HG03558 (cell line): Measurements from ENCODE around the gene MACROD2.
A peak's percentile ranks its signal among the peaks of the same experiment; 100 is the strongest.
"Not testable (repeated sequence)": the region's sequence is repeated elsewhere in the genome, so short reads cannot be mapped to it uniquely, and the experiment has no call there.

ENCODE experiments used
- ATAC-seq: cut with Tn5 transposase; IDR thresholded peaks from one replicate; pipeline ENCODE4 v1.9.1; 2021; ENCODE audit warnings: moderate number of reproducible peaks; ENCODE audit not compliant: unreplicated experiment; ENCODE audit errors: extremely low read depth

The MACROD2 gene

DNA sequence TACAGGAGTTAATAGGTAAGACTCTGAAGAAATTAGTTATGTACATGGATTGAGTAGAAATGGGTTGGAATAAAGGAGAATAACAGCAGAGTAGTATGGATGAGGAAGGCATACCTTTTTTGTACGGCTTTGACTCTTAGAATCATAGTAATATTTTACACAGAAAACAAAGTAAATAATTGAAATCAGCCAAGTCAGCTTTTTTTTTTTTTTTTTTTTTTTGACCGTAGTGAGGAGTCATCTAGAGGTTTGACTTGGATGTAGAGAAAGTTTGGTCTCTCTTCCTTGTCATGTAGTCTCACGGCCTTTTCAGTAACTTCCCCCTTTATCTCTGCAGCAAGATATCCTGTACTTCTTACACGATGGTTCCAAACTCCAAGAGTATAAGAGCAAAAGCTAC lies 183.2 kb downstream of the MACROD2 start:
- no peak for ATAC-seq

DNA sequence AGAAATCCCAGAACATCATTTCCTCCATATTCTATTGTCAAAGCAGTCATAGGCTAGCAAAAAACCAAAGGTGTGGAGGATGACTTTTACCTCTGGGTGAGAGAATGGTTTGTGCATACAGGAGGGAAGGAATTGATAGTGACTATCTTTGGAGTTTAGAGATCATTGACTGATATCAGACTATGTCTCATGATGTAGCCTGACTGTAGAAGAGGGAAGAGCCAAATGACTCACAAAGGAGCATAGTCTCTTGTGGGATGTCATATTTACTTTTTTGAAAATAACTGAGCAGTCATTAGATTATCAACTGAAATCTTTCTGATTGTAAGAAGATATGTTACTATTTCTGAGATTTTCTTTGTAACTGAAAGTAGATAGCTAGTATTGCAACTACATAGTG lies 183.6 kb downstream of the MACROD2 start:
- no peak for ATAC-seq

DNA sequence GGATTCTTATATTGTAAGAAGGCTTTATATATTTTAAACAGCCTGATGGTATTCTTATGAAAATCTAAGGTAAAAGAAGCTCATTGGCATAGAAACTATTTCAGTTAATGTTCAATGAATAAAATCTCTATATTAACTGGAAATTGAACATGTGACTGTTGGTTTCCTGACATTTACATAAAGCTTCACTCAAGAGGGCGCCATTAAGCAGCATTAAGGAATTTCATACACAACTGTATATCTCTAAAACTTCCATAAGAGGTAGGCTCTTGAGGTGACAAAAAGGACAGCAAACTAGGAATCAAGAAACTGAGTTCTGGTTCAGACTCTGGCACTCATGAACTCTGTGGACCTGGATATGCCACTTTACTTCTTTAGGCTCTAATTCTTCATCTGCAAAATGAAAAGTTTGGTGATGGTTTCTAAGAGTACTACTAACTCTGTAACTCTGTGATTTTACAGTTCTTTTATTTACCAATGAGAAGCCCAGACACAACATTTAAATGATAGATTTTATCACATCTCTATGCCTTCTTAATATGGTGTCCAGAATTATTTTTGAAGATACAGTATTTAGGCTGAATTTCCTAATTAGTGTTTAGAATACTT lies 194.6 kb downstream of the MACROD2 start:
- ATAC-seq: no peak

DNA sequence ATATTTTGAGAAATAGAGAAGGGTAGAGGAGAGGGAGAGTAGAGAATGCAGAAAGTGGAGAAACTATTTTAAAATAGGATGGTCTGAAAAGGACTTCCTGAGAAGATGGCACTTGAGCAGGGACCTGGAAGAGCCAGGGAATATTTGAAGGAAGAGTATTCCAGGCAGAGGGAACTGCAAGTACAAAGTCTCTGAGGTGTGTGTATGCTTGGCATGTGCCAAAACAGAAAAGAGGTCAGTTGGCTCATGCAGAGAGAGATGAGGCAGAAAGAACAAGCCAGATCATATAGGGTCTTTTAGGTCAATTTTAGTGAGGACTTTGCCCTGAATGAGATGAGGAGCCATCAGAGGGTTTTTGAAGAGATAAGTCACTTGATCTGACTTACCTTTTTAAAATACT lies 196.2 kb downstream of the MACROD2 start:
- ATAC-seq: no peak

DNA sequence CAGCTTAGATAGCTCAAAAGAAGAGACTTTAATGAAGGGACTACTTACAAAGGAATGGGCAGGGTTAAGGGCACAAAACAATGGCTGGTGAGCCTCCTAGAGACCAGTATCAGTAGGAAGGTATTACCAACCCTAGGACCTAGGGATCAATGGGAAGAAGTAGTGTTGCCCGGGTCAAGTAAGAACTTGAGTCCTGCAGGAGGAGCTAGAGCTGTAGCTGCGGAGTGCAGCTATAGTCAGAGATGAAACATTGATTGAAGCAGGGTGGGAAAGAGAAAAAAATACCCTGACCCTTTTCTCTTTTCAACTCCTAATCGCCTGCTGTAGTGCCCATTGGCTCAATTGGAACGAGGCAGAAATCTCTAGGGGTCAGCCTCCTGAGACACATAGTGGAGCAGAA lies 198.1 kb downstream of the MACROD2 start:
- ATAC-seq: no peak

DNA sequence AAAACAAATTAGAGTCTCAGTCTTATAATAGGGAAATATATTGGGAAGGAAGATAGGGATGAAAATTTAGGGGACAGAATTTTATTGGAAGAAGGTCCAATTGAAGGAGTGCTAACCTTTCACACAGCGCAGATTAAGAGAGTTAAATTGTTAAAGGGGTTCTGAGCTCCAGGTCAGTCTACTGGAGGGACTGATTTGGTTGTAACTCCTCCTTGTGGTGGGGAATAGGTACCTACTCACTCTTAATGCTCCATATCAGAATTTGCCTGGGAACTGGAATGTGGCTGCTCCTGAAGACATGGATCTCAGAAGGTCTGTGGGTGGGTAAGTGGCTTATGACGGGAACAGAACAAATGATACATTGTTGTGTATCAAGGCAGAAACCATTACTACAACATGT lies 198.6 kb downstream of the MACROD2 start:
- ATAC-seq: no peak

DNA sequence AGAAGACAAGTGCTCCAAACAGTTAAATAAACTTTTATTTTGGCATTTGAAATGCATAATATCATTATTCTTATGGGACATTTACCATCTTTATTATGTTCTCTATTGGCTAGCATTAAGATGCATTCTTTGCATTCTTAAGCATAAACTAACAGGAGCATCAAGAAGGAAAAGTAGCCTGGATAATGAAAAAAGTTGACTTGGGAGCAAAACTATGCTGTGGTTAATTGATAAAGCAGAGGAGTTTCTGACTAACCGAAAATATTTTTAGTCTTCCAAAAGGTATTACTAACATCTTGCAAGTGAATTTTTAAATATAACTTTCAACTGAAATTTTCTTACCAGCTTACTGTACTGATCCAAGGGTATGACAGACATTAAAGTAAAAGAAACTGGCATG lies 201.8 kb downstream of the MACROD2 start:
- ATAC-seq: no peak

DNA sequence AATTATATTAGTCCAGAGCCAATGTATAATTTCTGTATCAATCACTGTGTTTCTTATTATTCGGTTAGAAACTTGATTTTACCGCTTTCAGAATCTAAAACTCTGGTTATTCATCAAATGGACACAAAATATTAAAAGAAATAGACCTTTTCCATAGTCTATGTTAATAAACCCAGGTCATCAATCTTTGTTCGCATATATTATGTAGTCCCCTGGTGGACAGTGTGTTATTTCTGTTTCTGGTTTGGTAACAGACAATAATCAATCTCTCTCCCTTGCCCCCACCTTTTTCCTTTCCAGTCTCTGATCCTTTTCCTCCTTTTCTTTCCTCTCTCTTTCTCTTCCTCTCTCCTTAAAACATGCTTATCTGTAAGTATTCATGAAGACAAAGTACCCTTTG lies 203.1 kb downstream of the MACROD2 start:
- ATAC-seq: no peak

DNA sequence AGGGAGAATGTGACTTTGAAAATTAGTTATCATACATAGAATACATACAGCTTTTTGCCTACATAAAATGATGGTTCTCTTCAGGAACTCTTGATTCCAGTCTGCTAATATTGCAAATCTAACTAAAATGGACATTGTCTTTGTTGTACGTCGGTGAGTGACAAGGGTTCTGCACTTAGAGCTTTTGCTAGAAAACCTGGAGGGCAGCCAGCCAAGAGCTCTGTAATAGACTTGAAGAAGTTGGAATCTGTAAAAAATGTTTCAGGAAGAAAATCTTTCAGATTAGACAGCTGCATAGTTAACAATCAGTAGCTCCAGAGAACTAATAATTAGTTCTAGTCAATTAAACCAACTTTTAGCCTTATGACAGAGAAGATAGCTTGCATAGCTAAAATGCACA lies 203.8 kb downstream of the MACROD2 start:
- ATAC-seq: no peak

DNA sequence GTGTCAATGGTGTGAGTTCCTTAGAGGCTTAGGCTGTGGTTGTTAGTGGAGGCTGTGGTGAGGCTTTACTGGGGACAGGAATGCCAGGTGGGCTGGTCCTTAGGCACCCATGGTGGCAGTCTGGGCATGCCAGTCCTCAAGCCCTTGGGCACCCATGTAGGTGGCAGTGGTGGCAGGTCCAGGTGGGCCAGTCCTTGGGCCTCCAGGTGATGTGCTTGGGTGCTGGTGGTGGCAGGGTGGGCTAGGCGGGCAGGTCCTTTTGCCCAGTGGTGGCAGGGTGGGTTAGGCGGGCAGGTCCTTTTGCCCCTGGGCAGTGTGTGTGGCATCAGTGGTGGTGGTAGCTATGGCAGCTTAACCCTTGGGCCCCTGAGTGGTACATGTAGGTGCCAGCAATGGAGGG lies 208.3 kb downstream of the MACROD2 start:
- ATAC-seq: no peak

DNA sequence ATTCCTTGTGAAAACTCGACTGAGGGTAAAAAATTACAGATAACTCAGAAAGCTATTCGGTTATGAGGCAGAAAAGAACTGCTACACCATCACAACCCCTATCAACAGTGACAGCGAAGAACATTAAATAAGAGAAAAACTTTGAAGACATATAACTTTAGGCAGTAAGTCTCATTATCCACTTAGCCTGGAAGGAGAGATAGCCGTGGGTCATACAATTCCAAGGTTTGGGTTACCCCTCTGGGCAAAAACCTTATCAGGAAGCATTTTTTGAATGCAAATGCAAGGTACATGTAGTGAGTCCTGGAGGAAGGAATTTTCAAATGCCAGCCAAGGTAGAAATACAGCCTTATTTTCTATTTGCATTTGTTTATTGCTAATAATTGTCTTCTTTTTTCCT lies 212.3 kb downstream of the MACROD2 start:
- no peak for ATAC-seq

DNA sequence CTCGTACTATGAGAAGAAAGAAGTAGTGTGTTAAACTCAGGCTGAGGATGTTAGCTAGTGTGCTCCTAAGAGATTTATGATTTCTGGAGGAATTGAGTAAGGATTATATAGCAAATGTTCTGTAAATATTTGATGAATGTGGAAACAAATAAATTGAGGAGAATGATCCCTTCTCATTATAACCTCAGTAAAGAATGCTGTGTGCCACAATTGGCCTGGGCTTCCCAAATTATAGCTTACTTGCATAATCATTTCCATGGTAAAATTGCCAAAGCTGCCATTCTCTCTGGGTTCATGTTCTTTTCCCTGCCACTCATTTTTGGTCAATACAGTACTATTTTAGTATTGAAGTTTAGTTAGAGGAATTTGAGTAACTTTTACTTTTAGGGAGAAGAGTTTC lies 213.6 kb downstream of the MACROD2 start:
- ATAC-seq: no peak

DNA sequence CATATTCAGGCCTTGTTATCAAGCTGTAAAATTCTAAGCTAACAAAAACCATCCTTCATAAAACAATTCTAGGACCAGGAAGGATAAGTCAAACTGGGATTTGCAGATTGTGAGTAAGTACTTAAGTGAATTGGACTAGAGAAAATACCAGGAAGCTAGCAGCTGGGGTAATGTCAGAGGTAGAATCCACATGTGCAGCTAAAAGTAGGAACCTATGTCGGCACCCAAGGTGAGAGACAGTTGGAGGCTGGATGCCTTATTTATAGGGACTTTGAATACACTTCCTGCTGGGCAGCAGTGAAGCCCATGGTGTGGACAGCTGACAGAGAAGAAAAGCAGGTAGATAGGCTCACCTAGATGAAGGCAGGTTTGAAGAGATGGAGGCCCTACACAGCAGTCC lies 214.8 kb downstream of the MACROD2 start:
- no peak for ATAC-seq

DNA sequence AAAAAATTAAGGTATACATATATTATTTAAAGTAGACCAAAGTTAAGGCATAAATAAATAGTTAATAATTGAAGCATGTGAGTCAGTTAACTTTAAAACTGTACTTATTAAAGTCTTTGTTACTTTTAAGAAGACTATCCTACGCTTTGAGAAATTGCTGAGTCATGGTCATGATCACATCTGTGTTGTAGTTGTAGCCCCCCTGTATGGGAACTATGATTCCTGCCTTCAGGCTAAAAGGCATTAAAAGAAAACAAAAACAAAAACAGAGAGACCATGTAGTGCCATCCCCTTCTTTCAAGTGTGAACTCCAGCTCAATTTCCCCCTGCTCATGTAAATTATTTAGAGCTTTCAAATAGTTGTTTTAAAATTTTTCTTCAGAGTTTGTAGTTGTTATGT lies 218.7 kb downstream of the MACROD2 start:
- no peak for ATAC-seq

DNA sequence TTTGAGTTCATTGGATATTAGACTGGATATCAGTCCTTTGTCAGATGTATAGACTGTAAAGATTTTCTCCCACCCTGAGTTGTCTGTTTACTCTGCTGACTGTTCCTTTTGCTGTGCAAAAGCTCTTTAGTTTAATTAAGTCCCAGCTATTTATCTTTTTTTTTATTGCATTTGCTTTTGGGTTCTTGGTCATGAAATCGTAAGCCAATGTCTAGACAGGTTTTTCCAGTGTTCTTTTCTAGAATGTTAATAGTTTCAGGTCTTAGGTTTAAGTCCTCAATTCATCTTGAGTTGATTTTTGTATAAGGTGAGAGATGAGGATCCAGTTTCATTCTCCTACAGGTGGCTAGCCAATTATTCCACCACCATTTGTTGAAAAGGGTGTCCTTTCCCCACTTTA lies 220.6 kb downstream of the MACROD2 start:
- not testable (repeated sequence) for ATAC-seq

DNA sequence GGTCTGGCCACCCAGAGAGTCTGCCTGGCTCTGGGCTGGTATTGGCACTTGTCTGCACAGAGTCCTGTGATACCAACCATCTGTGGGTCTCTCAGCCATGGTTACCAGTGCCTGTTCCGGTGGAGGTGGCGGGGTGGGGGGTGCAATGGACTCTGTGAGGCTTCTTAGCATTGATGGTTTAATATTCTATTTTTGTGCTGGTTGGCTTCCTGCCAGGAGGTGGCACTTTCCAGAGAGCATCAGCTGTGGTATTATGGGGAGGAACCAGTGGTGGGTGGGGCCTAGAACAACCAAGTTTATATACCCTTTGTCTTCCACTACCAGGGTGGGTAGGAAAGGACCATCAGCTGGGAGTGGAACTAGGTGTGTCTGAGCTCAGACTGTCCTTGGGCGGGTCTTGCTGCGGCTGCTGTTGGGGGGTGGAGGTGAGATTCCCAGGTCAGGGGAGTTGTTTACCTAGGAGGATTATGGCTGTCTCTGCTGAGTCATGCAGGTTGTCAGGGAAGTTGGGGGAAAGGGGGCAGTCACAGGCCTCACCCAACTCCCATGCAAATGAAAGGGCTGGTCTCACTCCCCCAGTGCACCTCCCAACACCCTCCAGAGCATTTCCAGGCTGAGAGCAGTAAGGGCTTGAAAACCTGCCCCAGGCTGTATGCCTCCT lies 224.6 kb downstream of the MACROD2 start:
- ATAC-seq: no peak

DNA sequence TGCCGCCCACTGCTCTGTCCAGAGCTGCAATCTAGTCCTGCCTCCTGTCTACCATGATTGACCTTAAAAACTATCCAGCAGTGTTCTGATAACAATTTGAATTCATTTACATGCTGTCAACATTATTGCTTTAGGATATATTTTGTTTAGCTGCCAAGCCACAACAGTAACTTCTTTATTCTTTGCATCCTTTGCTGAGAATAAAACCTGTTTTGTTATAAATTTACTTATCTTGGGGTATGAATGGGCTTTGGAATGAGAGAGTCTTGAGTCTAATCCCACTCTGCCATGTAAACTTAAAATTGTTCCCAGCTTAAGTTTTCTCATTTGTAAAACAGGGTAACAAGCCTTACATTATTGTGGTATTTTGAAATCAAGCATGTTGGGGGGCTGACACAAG lies 225.7 kb downstream of the MACROD2 start:
- ATAC-seq: no peak

DNA sequence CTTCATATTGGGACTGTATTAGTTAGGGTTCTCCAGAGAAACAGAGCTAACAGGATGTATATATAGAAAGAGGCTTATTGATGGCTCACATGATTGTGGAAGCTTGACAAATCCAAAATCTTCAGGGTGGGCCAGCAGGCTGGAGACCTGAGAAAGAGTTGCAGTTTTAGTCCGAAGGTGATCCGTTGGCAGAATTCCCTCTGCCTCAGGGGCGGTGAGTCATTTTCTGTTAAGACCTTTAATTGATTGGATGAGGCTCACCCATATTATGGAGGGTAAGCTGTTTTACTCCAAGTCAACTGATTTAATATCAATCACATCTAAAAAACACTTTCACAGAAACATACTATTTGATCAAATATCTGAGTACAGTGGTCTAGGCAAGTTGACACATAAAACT lies 228.5 kb downstream of the MACROD2 start:
- ATAC-seq: no peak

DNA sequence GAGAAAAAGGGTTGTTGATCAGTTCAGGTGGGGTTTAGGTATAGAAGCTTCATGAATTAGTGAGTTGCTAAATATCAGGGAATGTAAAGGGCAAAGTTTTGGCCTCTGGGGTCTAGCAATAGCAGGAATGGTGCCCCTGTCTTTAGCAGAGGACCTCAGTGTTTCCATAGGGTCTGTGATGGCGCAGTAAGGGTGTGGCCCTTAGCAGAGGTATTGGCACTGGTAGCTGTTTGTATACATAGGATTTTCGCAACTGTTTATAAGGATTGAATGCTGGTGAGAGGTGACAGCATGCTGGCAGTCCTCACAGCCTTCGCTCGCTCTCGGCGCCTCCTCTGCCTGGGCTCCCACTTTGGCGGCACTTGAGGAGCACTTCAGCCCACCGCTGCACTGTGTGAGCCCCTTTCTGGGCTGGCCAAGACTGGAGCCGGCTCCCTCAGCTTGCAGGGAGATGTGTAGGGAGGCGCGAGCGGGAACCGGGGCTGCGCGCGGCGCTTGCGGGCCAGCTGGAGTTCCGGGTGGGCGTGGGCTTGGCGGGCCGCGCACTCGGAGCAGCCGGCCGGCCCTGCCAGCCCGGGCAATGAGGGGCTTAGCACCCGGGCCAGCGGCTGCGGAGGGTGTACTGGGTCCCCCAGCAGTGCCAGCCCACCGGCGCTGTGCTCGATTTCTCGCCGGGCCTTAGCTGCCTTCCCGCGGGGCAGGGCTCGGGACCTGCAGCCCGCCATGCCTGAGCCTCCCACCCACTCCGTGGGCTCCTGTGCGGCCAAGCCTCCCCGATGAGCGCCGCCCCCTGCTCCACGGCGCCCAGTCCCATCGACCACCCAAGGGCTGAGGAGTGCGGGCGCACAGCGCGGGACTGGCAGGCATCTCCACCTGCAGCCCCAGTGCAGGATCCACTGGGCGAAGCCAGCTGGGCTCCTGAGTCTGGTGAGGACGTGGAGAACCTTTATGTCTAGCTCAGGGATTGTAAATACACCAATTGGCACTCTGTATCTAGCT lies 231.0 kb downstream of the MACROD2 start:
- not testable (repeated sequence) for ATAC-seq

DNA sequence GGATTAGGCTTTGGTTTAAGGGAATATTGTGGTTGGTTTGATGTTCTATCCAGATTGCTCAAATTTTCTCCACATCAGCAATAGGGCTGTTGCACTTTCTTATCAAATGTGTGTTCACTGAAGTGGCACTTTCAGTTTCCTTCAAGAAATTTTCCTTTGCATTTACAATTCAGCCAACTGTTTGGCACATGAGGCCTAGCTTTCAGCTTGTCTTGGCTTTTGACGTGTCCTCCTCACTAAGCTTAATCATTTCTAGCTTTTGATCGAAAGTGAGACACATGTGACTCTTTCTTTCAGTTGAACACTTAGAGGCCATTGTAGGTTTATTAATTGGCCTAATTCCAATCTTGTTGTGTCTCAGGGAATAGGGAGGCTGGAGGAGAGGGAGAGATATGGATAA lies 237.3 kb downstream of the MACROD2 start:
- peak; percentile 61 for ATAC-seq

DNA sequence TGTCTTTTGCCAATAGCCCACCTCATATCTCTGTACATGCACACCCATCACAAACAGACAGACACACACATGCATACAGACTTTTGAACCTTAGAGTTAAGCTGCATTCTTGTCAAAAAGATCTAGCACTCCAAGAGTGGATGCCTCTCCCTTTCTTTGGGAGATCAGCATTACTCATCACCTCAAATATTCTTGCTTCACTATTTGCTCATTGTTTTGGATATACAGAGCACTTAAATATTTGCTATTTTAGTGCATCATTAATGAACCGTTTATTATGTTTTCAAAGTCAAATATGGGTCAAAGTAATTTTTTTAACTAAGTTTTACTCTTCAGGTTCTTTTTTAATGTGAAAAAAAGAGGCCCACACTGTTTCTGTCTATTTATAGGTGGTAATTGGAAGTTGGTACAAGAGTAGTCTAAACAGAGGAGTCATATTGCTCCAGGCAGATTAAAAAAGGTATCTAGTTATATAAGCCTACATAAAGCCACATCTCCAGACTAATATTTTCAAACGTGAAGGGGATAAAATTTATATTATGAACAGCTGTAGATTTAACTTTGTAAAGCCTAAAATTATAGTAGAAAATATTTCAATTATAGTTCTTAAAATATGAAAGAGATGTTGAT lies 239.5 kb downstream of the MACROD2 start:
- no peak for ATAC-seq
